CD14-positive monocyte (primary cell): ENCODE data around the gene ZBED2. TPM values are rescaled to one million over a fixed set of nuclear protein-coding genes. Genes with fewer than 3 reads are reported as not detected.

Experiments
- DNase-seq, 3 donors: peaks; one replicate each; pipeline ENCODE4 v3.0.0-alpha.2; 2011 to 2022
- H2AFZ ChIP-seq: 2 replicates; pipeline ENCODE4 v1.6.0; 2012; ENCODE audit warnings: mild to moderate bottlenecking, low read depth, low read length, inconsistent platforms; ENCODE audit not compliant: insufficient read depth, poor library complexity, severe bottlenecking
- H3K27ac ChIP-seq, 2 donors: 1 replicate in 1 of 2; 2 replicates in 1 of 2; pipeline ENCODE4 v1.5.1; 2012 to 2013; ENCODE audit warnings: low read length in 2 of 2, control low read depth in 1 of 2, inconsistent platforms in 1 of 2, low read depth in 1 of 2, mild to moderate bottlenecking in 1 of 2
- H3K27me3 ChIP-seq, 2 donors: one replicate each; pipeline versions ENCODE4 v1.6.0 to v1.6.1; 2011 to 2013; ENCODE audit warnings: low read length in 2 of 2; ENCODE audit not compliant: control insufficient read depth in 2 of 2, insufficient read depth in 2 of 2
- H3K36me3 ChIP-seq, 2 donors: replicated peaks in 1 of 2; 1 replicate in 1 of 2; 2 replicates in 1 of 2; pipeline versions ENCODE4 v1.5.1 to v1.6.1; 2012 to 2013; ENCODE audit warnings: low read length in 2 of 2, control low read depth in 1 of 2, inconsistent platforms in 1 of 2, mild to moderate bottlenecking in 1 of 2; ENCODE audit not compliant: insufficient read depth in 2 of 2, control insufficient read depth in 1 of 2
- H3K4me1 ChIP-seq, 2 donors: 1 replicate in 1 of 2; 2 replicates in 1 of 2; pipeline versions ENCODE4 v1.5.1 to v1.6.1; 2012 to 2013; ENCODE audit warnings: low read length in 2 of 2, control low read depth in 1 of 2, inconsistent platforms in 1 of 2, mild to moderate bottlenecking in 1 of 2, moderate library complexity in 1 of 2; ENCODE audit not compliant: insufficient read depth in 2 of 2, control insufficient read depth in 1 of 2
- H3K4me2 ChIP-seq: replicated peaks from 2 replicates; pipeline ENCODE3; 2012; ENCODE audit warnings: low read length, moderate library complexity, mild to moderate bottlenecking; ENCODE audit not compliant: poor library complexity, severe bottlenecking; ENCODE audit errors: extremely low read depth
- H3K4me3 ChIP-seq, 3 experiments: fragments of 200-600 bp in 1 of 3; sonication (generic) in 1 of 3; replicated peaks in 1 of 3; 1 replicate in 2 of 3; 2 replicates in 1 of 3; pipeline ENCODE4 v1.5.1; 2011 to 2013; ENCODE audit warnings: low read length in 3 of 3, mild to moderate bottlenecking in 3 of 3, control low read depth in 2 of 3, low read depth in 2 of 3, inconsistent platforms in 1 of 3, moderate library complexity in 1 of 3
- H3K79me2 ChIP-seq: 2 replicates; pipeline ENCODE4 v1.6.0; 2012; ENCODE audit warnings: mild to moderate bottlenecking, control low read depth, inconsistent platforms, low read length, moderate library complexity; ENCODE audit not compliant: insufficient read depth
- H3K9ac ChIP-seq: 2 replicates; pipeline ENCODE4 v1.6.0; 2017; ENCODE audit warnings: low read length, mild to moderate bottlenecking; ENCODE audit not compliant: insufficient read depth, poor library complexity, severe bottlenecking
- H3K9me3 ChIP-seq, 2 donors: replicated peaks in 1 of 2; 1 replicate in 1 of 2; 2 replicates in 1 of 2; pipeline versions ENCODE4 v1.5.1 to v1.6.1; 2012 to 2013; ENCODE audit warnings: low read length in 2 of 2, control low read depth in 1 of 2; ENCODE audit not compliant: control insufficient read depth in 1 of 2, insufficient read depth in 1 of 2
- H4K20me1 ChIP-seq: 2 replicates; pipeline ENCODE4 v1.6.0; 2012; ENCODE audit warnings: mild to moderate bottlenecking, low read length, control low read depth, moderate library complexity; ENCODE audit not compliant: insufficient read depth
- H3K27ac Mint-ChIP-seq, 7 donors: one replicate each; pipeline ENCODE4 v1.8.0; 2020; ENCODE audit warnings: mild to moderate bottlenecking in 7 of 7, mixed read lengths in 7 of 7, moderate library complexity in 6 of 7, inconsistent platforms in 2 of 7
- H3K27me3 Mint-ChIP-seq, 3 donors: one replicate each; pipeline ENCODE4 v1.8.0; 2021 to 2022; ENCODE audit warnings: low read depth in 3 of 3, mild to moderate bottlenecking in 3 of 3, mixed read lengths in 3 of 3, moderate library complexity in 3 of 3, inconsistent platforms in 1 of 3
- H3K36me3 Mint-ChIP-seq, 2 donors: one replicate each; pipeline ENCODE4 v1.8.0; 2020; ENCODE audit warnings: mixed read lengths in 2 of 2, inconsistent platforms in 1 of 2, mild to moderate bottlenecking in 1 of 2
- H3K4me1 Mint-ChIP-seq: one replicate; pipeline ENCODE4 v1.8.0; 2020; ENCODE audit warnings: mild to moderate bottlenecking, mixed read lengths
- H3K4me3 Mint-ChIP-seq, 2 donors: one replicate each; pipeline ENCODE4 v1.8.0; 2020; ENCODE audit warnings: mild to moderate bottlenecking in 2 of 2, mixed read lengths in 2 of 2, moderate library complexity in 1 of 2
- H3K9me3 Mint-ChIP-seq, 7 donors: one replicate each; pipeline ENCODE4 v1.8.0; 2020 to 2022; ENCODE audit warnings: mixed read lengths in 7 of 7, mild to moderate bottlenecking in 6 of 7, moderate library complexity in 6 of 7, inconsistent platforms in 2 of 7
- WGBS: methylation state at CpG from one replicate; pipeline ENCODE4 v1.1.5; 2013; ENCODE audit warnings: missing lambda C conversion rate; ENCODE audit not compliant: insufficient coverage; 5-methylcytosine and 5-hydroxymethylcytosine counted together
- intact Hi-C, 2 donors: fragments of 100-400 bp; cut with micrococcal nuclease; formaldehyde crosslinking; loops; one replicate each; pipeline versions ENCODE4 v1.15.0 to v1.15.1; 2023
- polyA plus RNA-seq, 3 donors: library from polyadenylated mRNA; depleted of rRNA in 1 of 3; unstranded in 2 of 3; stranded (reverse) in 1 of 3; fragments of 300-500 nt in 2 of 3; fragments of >200 nt in 1 of 3; fragmentation: Illumina TruSeq in 2 of 3; gene quantifications; 1 replicate in 2 of 3; 2 replicates in 1 of 3; pipeline ENCODE4 v1.2.3, GENCODE V29; 2012 to 2021
- TF ChIP-seq, protein P1 (sequence below): fragments of 200-600 bp; IDR thresholded peaks from one replicate; pipeline ENCODE4 v1.8.0; 2022; ENCODE audit warnings: antibody characterized with exemption, mild to moderate bottlenecking

ZBED2 gene
- polyA plus RNA-seq, 3 donors = not detected

GRCh38 chr3:111621535-111621934 is 26.4 kb upstream of the ZBED2 start:
- H3K4me3 ChIP-seq = no peak overlapping the region
- H3K9ac ChIP-seq = no peak overlapping the region
- Mint-ChIP-seq H3K4me1 (no peaks in the 10 kb centered on the region), H3K27me3 (peaks cover 0 to 2% (median 2%) of the 10 kb centered on the region in 3 donors), H3K9me3 (peaks cover 5 to 17% (median 11%) of the 10 kb centered on the region in 7 donors), H3K36me3 (no peaks in the 10 kb centered on the region), H3K4me3 (no peak overlapping the region), H3K27ac (no peak overlapping the region)
- no peaks in the 10 kb centered on the region for H3K4me1 ChIP-seq
- no peak overlapping the region for H2AFZ ChIP-seq
- H3K79me2 ChIP-seq = no peaks in the 10 kb centered on the region
- H3K27me3 ChIP-seq = no peaks in the 10 kb centered on the region
- TF ChIP-seq, protein P1, sequence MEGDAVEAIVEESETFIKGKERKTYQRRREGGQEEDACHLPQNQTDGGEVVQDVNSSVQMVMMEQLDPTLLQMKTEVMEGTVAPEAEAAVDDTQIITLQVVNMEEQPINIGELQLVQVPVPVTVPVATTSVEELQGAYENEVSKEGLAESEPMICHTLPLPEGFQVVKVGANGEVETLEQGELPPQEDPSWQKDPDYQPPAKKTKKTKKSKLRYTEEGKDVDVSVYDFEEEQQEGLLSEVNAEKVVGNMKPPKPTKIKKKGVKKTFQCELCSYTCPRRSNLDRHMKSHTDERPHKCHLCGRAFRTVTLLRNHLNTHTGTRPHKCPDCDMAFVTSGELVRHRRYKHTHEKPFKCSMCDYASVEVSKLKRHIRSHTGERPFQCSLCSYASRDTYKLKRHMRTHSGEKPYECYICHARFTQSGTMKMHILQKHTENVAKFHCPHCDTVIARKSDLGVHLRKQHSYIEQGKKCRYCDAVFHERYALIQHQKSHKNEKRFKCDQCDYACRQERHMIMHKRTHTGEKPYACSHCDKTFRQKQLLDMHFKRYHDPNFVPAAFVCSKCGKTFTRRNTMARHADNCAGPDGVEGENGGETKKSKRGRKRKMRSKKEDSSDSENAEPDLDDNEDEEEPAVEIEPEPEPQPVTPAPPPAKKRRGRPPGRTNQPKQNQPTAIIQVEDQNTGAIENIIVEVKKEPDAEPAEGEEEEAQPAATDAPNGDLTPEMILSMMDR = no peak
- peaks cover 0 to 16% of the 10 kb centered on the region in 2 donors for H3K9me3 ChIP-seq
- WGBS = 78% methylated on average over 5 of the region's 5 CpGs
- H4K20me1 ChIP-seq = no peaks in the 10 kb centered on the region
- no peak for DNase-seq
- no peaks in the 10 kb centered on the region for H3K36me3 ChIP-seq
- H3K4me2 ChIP-seq = no peak overlapping the region
- H3K27ac ChIP-seq = no peak overlapping the region
- intact Hi-C loops = no loop called here

DNA sequence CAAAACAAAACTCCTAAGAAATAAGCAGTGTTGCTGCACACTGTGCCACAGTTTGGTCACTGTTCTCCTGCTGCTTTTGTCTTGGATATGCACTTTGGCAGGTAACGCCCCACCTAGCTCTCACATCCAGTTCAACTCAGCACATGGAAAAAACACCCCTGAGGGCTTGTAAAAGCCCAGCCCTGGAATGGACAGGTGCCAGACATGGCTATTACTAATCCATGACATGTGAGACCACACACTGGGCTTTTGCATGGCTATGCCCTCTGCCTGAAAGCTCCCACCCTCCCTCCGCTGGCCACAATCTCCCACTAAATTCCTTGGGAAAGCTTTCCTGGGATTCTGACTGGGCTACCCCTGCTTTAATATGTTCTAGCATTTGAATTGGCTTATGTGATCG is 24.7 kb upstream of the ZBED2 start:
- Histone ChIP-seq H3K4me1 (no peaks in the 10 kb centered on the region), H3K9me3 (peaks cover 0 to 18% of the 10 kb centered on the region in 2 donors), H3K4me2 (no peak overlapping the region), H3K27ac (no peak overlapping the region), H3K4me3 (no peak overlapping the region), H3K9ac (no peak overlapping the region), H2AFZ (no peak overlapping the region), H3K79me2 (no peaks in the 10 kb centered on the region), H4K20me1 (no peaks in the 10 kb centered on the region), H3K36me3 (no peaks in the 10 kb centered on the region), H3K27me3 (no peaks in the 10 kb centered on the region)
- TF ChIP-seq, protein P1 = no peak
- no peak overlapping the region for H3K4me3 Mint-ChIP-seq
- H3K9me3 Mint-ChIP-seq = peaks cover 5 to 15% (median 9%) of the 10 kb centered on the region in 7 donors
- intact Hi-C loops = no loop called here
- no peak for DNase-seq
- peaks cover 0 to 2% (median 2%) of the 10 kb centered on the region in 3 donors for H3K27me3 Mint-ChIP-seq
- H3K4me1 Mint-ChIP-seq = peaks cover 3% of the 10 kb centered on the region
- WGBS = 100% methylated on average over 2 of the region's 3 CpGs
- H3K36me3 Mint-ChIP-seq = no peaks in the 10 kb centered on the region
- H3K27ac Mint-ChIP-seq = no peak overlapping the region
